ENCODE results near the gene GALNS. TPM values are rescaled to one million over a fixed set of nuclear protein-coding genes. Genes with fewer than 3 reads are reported as not detected.

The GALNS gene
- total RNA-seq, 4 donors from 2014 or later, result 31.1 to 134 (median 43.3) TPM

- no peak for TF ChIP-seq CTCF (IDR thresholded peaks at IDR 0.05)
- no peak for TF ChIP-seq EP300 (IDR thresholded peaks at IDR 0.05)
- no peak for TF ChIP-seq POLR2AphosphoS5 (IDR thresholded peaks at IDR 0.05)
- TF ChIP-seq POLR2A (IDR thresholded peaks at IDR 0.05), result no peak
- Histone ChIP-seq H3K27me3 (no peaks in the 10 kb centered on the region), H3K27ac (peak overlapping the region; percentile 72), H3K4me1 (peaks cover 32% of the 10 kb centered on the region), H3K9me3 (no peaks in the 10 kb centered on the region), H3K4me3 (peak overlapping the region; percentile 81), H3K36me3 (peaks cover 21% of the 10 kb centered on the region)
- WGBS, result 15% methylated on average over 21 of the region's 53 CpGs
- DNase-seq (ENCODE audit: low spot score in 2 of 2), result no peak
Observed at GRCh38 chr16:88856122-88856827, 472 bp downstream of the GALNS start.

- H3K4me1 ChIP-seq, result peaks cover 32% of the 10 kb centered on the region
- TF ChIP-seq POLR2AphosphoS5 (IDR thresholded peaks at IDR 0.05) (no peak), EP300 (IDR thresholded peaks at IDR 0.05) (no peak), CTCF (IDR thresholded peaks at IDR 0.05) (no peak), POLR2A (IDR thresholded peaks at IDR 0.05) (no peak)
- H3K27me3 ChIP-seq, result no peaks in the 10 kb centered on the region
- no peak overlapping the region for H3K27ac ChIP-seq
- H3K36me3 ChIP-seq, result peaks cover 20% of the 10 kb centered on the region
- peak overlapping the region; percentile 81 for H3K4me3 ChIP-seq
- WGBS, result 80% methylated on average over 12 of the region's 13 CpGs
- no peaks in the 10 kb centered on the region for H3K9me3 ChIP-seq
- no peak for DNase-seq (ENCODE audit: low spot score in 2 of 2)
Observed at GRCh38 chr16:88855736-88856121, 1.0 kb downstream of the GALNS start.

- WGBS, result 84% methylated on average over 8 of the region's 8 CpGs
Observed at GRCh38 chr16:88855176-88855575, 1.6 kb downstream of the GALNS start.

GRCh38 chr16:88854306-88855111, 2.2 kb downstream of the GALNS start:
- Histone ChIP-seq H3K4me3 (no peak overlapping the region), H3K27me3 (no peaks in the 10 kb centered on the region), H3K27ac (no peak overlapping the region), H3K36me3 (peaks cover 19% of the 10 kb centered on the region), H3K4me1 (peaks cover 32% of the 10 kb centered on the region), H3K9me3 (no peaks in the 10 kb centered on the region)
- no peak for DNase-seq (ENCODE audit: low spot score in 2 of 2)
- no peak for TF ChIP-seq EP300 (IDR thresholded peaks at IDR 0.05)
- TF ChIP-seq POLR2A (IDR thresholded peaks at IDR 0.05), result no peak
- TF ChIP-seq CTCF (IDR thresholded peaks at IDR 0.05), result no peak
- TF ChIP-seq POLR2AphosphoS5 (IDR thresholded peaks at IDR 0.05), result no peak
- WGBS, result 40% methylated on average over 5 of the region's 20 CpGs

More at GRCh38 chr16:88855176-88855575, 1.6 kb downstream of the GALNS start:
- no peak for TF ChIP-seq EP300 (IDR thresholded peaks at IDR 0.05)
- TF ChIP-seq POLR2AphosphoS5 (IDR thresholded peaks at IDR 0.05), result no peak
- TF ChIP-seq POLR2A (IDR thresholded peaks at IDR 0.05), result no peak
- no peak for TF ChIP-seq CTCF (IDR thresholded peaks at IDR 0.05)
- H3K27ac ChIP-seq, result no peak overlapping the region
- H3K4me3 ChIP-seq, result no peak overlapping the region
- peaks cover 20% of the 10 kb centered on the region for H3K36me3 ChIP-seq
- H3K27me3 ChIP-seq, result no peaks in the 10 kb centered on the region
- peaks cover 32% of the 10 kb centered on the region for H3K4me1 ChIP-seq
- H3K9me3 ChIP-seq, result no peaks in the 10 kb centered on the region
- no peak for DNase-seq (ENCODE audit: low spot score in 2 of 2)

- Histone ChIP-seq H3K27me3 (no peaks in the 10 kb centered on the region), H3K9me3 (no peaks in the 10 kb centered on the region), H3K4me3 (no peak overlapping the region), H3K4me1 (peaks cover 25% of the 10 kb centered on the region), H3K27ac (no peak overlapping the region), H3K36me3 (peaks cover 20% of the 10 kb centered on the region)
- TF ChIP-seq POLR2AphosphoS5 (IDR thresholded peaks at IDR 0.05) (no peak), POLR2A (IDR thresholded peaks at IDR 0.05) (no peak), CTCF (IDR thresholded peaks at IDR 0.05) (no peak), EP300 (IDR thresholded peaks at IDR 0.05) (no peak)
- WGBS, result 72% methylated on average over 11 of the region's 17 CpGs
- no peak for DNase-seq (ENCODE audit: low spot score in 2 of 2)
Observed at GRCh38 chr16:88853325-88853941, 3.3 kb downstream of the GALNS start.
